K562 (cell line): ENCODE results near the gene AMBP. TPM values are rescaled to one million over a fixed set of nuclear protein-coding genes. Genes with fewer than 3 reads are reported as not detected.

Source experiments
- GATA2 ChIP-seq: sonication (generic); formaldehyde crosslinking; IDR thresholded peaks from 2 replicates; pipeline ENCODE4 v1.4.0; 2020; ENCODE audit warnings: mild to moderate bottlenecking, missing genetic modification reagents
- HEY1 ChIP-seq: fragments of 250-450 bp; sonication (Bioruptor Pico); IDR thresholded peaks from 2 replicates; pipeline ENCODE4 v1.5.0; 2020; ENCODE audit warnings: mild to moderate bottlenecking, moderate library complexity, borderline replicate concordance
- HIVEP1 ChIP-seq: fragments of 250-450 bp; sonication (Bioruptor Pico); IDR thresholded peaks from 2 replicates; pipeline ENCODE4 v1.4.0; 2020; ENCODE audit warnings: mild to moderate bottlenecking
- MCM5 ChIP-seq: fragments of 450-650 bp; IDR thresholded peaks from 2 replicates; pipeline ENCODE4 v1.6.1; 2016; ENCODE audit warnings: low read depth
- TBP ChIP-seq: optimal IDR thresholded peaks from 2 replicates; pipeline ENCODE3; 2011; ENCODE audit warnings: low read depth, low read length, improper control_type of control experiment
- ZC3H4 ChIP-seq: sonication (generic); formaldehyde crosslinking; IDR thresholded peaks from 2 replicates; pipeline ENCODE4 v1.9.0; 2021; ENCODE audit warnings: missing genetic modification reagents, borderline replicate concordance
- polyA plus RNA-seq, 8 experiments: library from polyadenylated mRNA; depleted of rRNA in 4 of 8; stranded (reverse) in 5 of 8; unstranded in 3 of 8; fragments of >200 nt; fragmentation: Nextera tagmentation in 2 of 8; fragmentation: Illumina TruSeq in 1 of 8; extraction: Ambion mirVana in 2 of 8; extraction: Trizol in 1 of 8; gene quantifications; 2 replicates each; pipeline versions ENCODE4 v1.2.1 to v1.2.3, GENCODE V29; 2011 to 2014; ENCODE audit warnings: inconsistent platforms in 1 of 8, missing spikeins in 1 of 8
- total RNA-seq, 7 experiments: library from RNA; depleted of rRNA in 6 of 7; stranded (reverse); fragments of >200 nt in 6 of 7; fragmentation: Illumina TruSeq in 2 of 7; extraction: Trizol in 2 of 7; gene quantifications; 2 replicates each; pipeline versions ENCODE4 v1.2.1 to v1.2.3, GENCODE V29; 2011 to 2021; ENCODE audit warnings: low replicate concordance in 1 of 7
- TF ChIP-seq, protein P1 (sequence below): sonication (generic); formaldehyde crosslinking; IDR thresholded peaks from 2 replicates; pipeline ENCODE4 v1.8.0; 2023; ENCODE audit warnings: mild to moderate bottlenecking, missing genetic modification reagents
- TF ChIP-seq, protein P2 (sequence below): fragments of 450-650 bp; IDR thresholded peaks from 2 replicates; pipeline ENCODE4 v1.6.1; 2016; ENCODE audit warnings: mild to moderate bottlenecking, moderate library complexity
- TF ChIP-seq, protein P3 (sequence below): sonication (generic); formaldehyde crosslinking; IDR thresholded peaks from 2 replicates; pipeline ENCODE4 v1.9.0; 2022; ENCODE audit warnings: mild to moderate bottlenecking, missing genetic modification reagents

The AMBP gene
- total and polyA plus RNA-seq, 9 of the 15 experiments (the other 6 are each of a cell fraction or from before 2014, with no cell fraction given): 1.3 TPM; not detected in 8

DNA sequence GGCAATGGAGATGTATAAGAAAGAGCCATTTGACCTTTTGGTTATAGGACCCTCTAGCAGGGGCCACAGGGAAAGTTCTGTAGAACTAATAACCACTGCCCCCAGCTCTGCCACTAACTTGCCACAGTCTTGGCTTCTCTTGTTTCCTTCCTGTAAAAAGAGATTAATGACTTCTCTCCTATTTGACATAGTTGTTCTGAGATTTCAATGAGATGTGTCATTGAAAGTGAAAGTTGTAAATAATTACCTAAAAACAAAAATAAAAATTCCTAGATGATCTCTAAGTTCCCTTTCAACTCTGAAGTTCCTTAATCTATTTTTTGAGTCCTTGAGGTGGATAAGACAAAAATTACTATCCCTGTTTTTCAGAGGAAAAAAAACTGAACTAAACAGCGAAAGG lies 22.4 kb upstream of the AMBP start (continued):
- TF ChIP-seq, protein P1, sequence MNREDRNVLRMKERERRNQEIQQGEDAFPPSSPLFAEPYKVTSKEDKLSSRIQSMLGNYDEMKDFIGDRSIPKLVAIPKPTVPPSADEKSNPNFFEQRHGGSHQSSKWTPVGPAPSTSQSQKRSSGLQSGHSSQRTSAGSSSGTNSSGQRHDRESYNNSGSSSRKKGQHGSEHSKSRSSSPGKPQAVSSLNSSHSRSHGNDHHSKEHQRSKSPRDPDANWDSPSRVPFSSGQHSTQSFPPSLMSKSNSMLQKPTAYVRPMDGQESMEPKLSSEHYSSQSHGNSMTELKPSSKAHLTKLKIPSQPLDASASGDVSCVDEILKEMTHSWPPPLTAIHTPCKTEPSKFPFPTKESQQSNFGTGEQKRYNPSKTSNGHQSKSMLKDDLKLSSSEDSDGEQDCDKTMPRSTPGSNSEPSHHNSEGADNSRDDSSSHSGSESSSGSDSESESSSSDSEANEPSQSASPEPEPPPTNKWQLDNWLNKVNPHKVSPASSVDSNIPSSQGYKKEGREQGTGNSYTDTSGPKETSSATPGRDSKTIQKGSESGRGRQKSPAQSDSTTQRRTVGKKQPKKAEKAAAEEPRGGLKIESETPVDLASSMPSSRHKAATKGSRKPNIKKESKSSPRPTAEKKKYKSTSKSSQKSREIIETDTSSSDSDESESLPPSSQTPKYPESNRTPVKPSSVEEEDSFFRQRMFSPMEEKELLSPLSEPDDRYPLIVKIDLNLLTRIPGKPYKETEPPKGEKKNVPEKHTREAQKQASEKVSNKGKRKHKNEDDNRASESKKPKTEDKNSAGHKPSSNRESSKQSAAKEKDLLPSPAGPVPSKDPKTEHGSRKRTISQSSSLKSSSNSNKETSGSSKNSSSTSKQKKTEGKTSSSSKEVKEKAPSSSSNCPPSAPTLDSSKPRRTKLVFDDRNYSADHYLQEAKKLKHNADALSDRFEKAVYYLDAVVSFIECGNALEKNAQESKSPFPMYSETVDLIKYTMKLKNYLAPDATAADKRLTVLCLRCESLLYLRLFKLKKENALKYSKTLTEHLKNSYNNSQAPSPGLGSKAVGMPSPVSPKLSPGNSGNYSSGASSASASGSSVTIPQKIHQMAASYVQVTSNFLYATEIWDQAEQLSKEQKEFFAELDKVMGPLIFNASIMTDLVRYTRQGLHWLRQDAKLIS: no peak
- TF ChIP-seq GATA2 (CRISPR knock-in tag): no peak
- no peak for TF ChIP-seq ZC3H4
- TF ChIP-seq TBP: no peak
- TF ChIP-seq, protein P2, sequence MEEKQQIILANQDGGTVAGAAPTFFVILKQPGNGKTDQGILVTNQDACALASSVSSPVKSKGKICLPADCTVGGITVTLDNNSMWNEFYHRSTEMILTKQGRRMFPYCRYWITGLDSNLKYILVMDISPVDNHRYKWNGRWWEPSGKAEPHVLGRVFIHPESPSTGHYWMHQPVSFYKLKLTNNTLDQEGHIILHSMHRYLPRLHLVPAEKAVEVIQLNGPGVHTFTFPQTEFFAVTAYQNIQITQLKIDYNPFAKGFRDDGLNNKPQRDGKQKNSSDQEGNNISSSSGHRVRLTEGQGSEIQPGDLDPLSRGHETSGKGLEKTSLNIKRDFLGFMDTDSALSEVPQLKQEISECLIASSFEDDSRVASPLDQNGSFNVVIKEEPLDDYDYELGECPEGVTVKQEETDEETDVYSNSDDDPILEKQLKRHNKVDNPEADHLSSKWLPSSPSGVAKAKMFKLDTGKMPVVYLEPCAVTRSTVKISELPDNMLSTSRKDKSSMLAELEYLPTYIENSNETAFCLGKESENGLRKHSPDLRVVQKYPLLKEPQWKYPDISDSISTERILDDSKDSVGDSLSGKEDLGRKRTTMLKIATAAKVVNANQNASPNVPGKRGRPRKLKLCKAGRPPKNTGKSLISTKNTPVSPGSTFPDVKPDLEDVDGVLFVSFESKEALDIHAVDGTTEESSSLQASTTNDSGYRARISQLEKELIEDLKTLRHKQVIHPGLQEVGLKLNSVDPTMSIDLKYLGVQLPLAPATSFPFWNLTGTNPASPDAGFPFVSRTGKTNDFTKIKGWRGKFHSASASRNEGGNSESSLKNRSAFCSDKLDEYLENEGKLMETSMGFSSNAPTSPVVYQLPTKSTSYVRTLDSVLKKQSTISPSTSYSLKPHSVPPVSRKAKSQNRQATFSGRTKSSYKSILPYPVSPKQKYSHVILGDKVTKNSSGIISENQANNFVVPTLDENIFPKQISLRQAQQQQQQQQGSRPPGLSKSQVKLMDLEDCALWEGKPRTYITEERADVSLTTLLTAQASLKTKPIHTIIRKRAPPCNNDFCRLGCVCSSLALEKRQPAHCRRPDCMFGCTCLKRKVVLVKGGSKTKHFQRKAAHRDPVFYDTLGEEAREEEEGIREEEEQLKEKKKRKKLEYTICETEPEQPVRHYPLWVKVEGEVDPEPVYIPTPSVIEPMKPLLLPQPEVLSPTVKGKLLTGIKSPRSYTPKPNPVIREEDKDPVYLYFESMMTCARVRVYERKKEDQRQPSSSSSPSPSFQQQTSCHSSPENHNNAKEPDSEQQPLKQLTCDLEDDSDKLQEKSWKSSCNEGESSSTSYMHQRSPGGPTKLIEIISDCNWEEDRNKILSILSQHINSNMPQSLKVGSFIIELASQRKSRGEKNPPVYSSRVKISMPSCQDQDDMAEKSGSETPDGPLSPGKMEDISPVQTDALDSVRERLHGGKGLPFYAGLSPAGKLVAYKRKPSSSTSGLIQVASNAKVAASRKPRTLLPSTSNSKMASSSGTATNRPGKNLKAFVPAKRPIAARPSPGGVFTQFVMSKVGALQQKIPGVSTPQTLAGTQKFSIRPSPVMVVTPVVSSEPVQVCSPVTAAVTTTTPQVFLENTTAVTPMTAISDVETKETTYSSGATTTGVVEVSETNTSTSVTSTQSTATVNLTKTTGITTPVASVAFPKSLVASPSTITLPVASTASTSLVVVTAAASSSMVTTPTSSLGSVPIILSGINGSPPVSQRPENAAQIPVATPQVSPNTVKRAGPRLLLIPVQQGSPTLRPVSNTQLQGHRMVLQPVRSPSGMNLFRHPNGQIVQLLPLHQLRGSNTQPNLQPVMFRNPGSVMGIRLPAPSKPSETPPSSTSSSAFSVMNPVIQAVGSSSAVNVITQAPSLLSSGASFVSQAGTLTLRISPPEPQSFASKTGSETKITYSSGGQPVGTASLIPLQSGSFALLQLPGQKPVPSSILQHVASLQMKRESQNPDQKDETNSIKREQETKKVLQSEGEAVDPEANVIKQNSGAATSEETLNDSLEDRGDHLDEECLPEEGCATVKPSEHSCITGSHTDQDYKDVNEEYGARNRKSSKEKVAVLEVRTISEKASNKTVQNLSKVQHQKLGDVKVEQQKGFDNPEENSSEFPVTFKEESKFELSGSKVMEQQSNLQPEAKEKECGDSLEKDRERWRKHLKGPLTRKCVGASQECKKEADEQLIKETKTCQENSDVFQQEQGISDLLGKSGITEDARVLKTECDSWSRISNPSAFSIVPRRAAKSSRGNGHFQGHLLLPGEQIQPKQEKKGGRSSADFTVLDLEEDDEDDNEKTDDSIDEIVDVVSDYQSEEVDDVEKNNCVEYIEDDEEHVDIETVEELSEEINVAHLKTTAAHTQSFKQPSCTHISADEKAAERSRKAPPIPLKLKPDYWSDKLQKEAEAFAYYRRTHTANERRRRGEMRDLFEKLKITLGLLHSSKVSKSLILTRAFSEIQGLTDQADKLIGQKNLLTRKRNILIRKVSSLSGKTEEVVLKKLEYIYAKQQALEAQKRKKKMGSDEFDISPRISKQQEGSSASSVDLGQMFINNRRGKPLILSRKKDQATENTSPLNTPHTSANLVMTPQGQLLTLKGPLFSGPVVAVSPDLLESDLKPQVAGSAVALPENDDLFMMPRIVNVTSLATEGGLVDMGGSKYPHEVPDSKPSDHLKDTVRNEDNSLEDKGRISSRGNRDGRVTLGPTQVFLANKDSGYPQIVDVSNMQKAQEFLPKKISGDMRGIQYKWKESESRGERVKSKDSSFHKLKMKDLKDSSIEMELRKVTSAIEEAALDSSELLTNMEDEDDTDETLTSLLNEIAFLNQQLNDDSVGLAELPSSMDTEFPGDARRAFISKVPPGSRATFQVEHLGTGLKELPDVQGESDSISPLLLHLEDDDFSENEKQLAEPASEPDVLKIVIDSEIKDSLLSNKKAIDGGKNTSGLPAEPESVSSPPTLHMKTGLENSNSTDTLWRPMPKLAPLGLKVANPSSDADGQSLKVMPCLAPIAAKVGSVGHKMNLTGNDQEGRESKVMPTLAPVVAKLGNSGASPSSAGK: no peak
- TF ChIP-seq HIVEP1 (CRISPR knock-in tag): no peak
- TF ChIP-seq MCM5: no peak
- no peak for TF ChIP-seq HEY1
- TF ChIP-seq, protein P3, sequence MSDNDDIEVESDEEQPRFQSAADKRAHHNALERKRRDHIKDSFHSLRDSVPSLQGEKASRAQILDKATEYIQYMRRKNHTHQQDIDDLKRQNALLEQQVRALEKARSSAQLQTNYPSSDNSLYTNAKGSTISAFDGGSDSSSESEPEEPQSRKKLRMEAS (CRISPR knock-in tag): no peak
